Neural progenitor cell (in vitro differentiated cells): Measurements from ENCODE around the gene HEXB. TPM values are rescaled to one million over a fixed set of nuclear protein-coding genes. Genes with fewer than 3 reads are reported as not detected.
A peak's percentile ranks its signal among the peaks of the same experiment; 100 is the strongest.

ENCODE experiments used
- DNase-seq: peaks from one replicate; pipeline ENCODE4 v3.0.0-alpha.2; 2016; ENCODE audit warnings: low spot score
- H2AFZ ChIP-seq: fragments of 200-600 bp; sonication (generic); replicated peaks from 2 replicates; pipeline ENCODE4 v1.6.1; 2016; ENCODE audit warnings: antibody characterized with exemption
- H3F3A ChIP-seq: fragments of 200-600 bp; sonication (generic); 2 replicates; pipeline ENCODE4 v1.6.1; 2016; ENCODE audit warnings: antibody characterized with exemption, low read depth
- H3K27ac ChIP-seq: fragments of 200-600 bp; sonication (generic); 2 replicates; pipeline ENCODE4 v1.5.1; 2016; ENCODE audit warnings: mild to moderate bottlenecking
- H3K27me3 ChIP-seq: fragments of 200-600 bp; sonication (generic); 2 replicates; pipeline ENCODE4 v1.6.1; 2016; ENCODE audit warnings: mild to moderate bottlenecking, moderate library complexity
- H3K36me3 ChIP-seq: fragments of 200-600 bp; sonication (generic); 2 replicates; pipeline ENCODE4 v1.5.1; 2016
- H3K4me1 ChIP-seq: fragments of 200-600 bp; sonication (generic); 2 replicates; pipeline ENCODE4 v1.6.1; 2016; ENCODE audit warnings: mixed run types
- H3K4me2 ChIP-seq: fragments of 200-600 bp; sonication (generic); 2 replicates; pipeline ENCODE4 v1.6.1; 2016
- H3K4me3 ChIP-seq: fragments of 200-600 bp; sonication (generic); 2 replicates; pipeline ENCODE4 v1.5.1; 2016
- H3K79me2 ChIP-seq: fragments of 200-600 bp; sonication (generic); 2 replicates; pipeline ENCODE4 v1.6.1; 2016; ENCODE audit warnings: low read depth
- H3K9ac ChIP-seq: fragments of 200-600 bp; sonication (generic); 2 replicates; pipeline ENCODE4 v1.6.1; 2016
- H3K9me3 ChIP-seq: fragments of 200-600 bp; sonication (generic); 2 replicates; pipeline ENCODE4 v1.5.1; 2016; ENCODE audit warnings: low read depth
- H4K20me1 ChIP-seq: fragments of 200-600 bp; sonication (generic); 2 replicates; pipeline ENCODE4 v1.6.1; 2016; ENCODE audit warnings: low read depth
- H3K27ac Mint-ChIP-seq: 3 replicates; pipeline ENCODE4 v1.8.0; 2021; ENCODE audit warnings: mixed read lengths
- H3K27me3 Mint-ChIP-seq: 2 replicates; pipeline ENCODE4 v1.8.0; 2022; ENCODE audit warnings: low read depth, mild to moderate bottlenecking, inconsistent platforms, moderate library complexity, mixed read lengths; ENCODE audit not compliant: insufficient read depth
- H3K36me3 Mint-ChIP-seq: 3 replicates; pipeline ENCODE4 v1.8.0; 2021; ENCODE audit warnings: mixed read lengths
- H3K4me1 Mint-ChIP-seq: 3 replicates; pipeline ENCODE4 v1.8.0; 2021; ENCODE audit warnings: mixed read lengths
- H3K4me3 Mint-ChIP-seq: 3 replicates; pipeline ENCODE4 v1.8.0; 2021; ENCODE audit warnings: mild to moderate bottlenecking, moderate library complexity, mixed read lengths
- H3K9me3 Mint-ChIP-seq: 3 replicates; pipeline ENCODE4 v1.8.0; 2020; ENCODE audit warnings: mixed read lengths
- EZH2 ChIP-seq: fragments of 200-600 bp; sonication (generic); IDR thresholded peaks from 2 replicates; pipeline ENCODE4 v1.6.1; 2017; ENCODE audit warnings: antibody characterized with exemption, mild to moderate bottlenecking, moderate library complexity
- EZH2phosphoT487 ChIP-seq: fragments of 200-600 bp; sonication (generic); IDR thresholded peaks from 2 replicates; pipeline ENCODE4 v1.6.1; 2017; ENCODE audit warnings: antibody characterized with exemption
- total RNA-seq: library from RNA; depleted of rRNA; stranded (reverse); fragments of >200 nt; gene quantifications from 2 replicates; pipeline ENCODE4 v1.2.3, GENCODE V29; 2015; ENCODE audit warnings: low replicate concordance
- TF ChIP-seq, protein P1 (sequence below): fragments of 200-600 bp; sonication (generic); IDR thresholded peaks from 2 replicates; pipeline ENCODE4 v1.5.1; 2017; ENCODE audit warnings: antibody characterized with exemption, mild to moderate bottlenecking

Gene HEXB
- total RNA-seq, 1 donor from 2014 or later, result 65.6 TPM

DNA sequence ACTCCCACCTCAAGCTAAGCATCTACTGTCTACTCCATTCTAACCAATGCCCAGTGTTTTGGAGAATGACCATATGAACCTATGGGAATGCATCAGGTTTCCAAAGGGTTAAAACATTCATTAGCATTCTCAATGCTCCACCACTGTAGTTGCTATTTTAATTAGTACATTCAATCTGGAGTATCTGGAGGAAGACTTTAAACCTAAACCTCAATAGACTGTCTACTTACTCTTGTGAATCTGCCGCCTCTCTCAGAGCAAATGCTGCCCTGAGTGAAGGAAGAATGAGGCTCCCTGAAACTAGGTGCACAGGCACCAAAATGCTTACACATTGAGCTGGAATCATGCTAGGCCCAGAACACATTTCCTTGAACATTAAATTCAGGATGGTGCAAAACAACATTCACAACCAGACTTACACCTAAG, 46.5 kb upstream of the HEXB start:
- peaks cover 61% of the 10 kb centered on the region for H3K4me1 Mint-ChIP-seq
- H3K27ac ChIP-seq, result no peak overlapping the region
- peaks cover under 1% of the 10 kb centered on the region for H3K36me3 ChIP-seq
- no peaks in the 10 kb centered on the region for H3K9me3 ChIP-seq
- H3K27me3 Mint-ChIP-seq, result peaks cover 2% of the 10 kb centered on the region
- no peak overlapping the region for H2AFZ ChIP-seq
- H3K4me1 ChIP-seq, result peaks cover 26% of the 10 kb centered on the region
- H3K4me2 ChIP-seq, result peak overlapping the region; percentile 91
- H3K9me3 Mint-ChIP-seq, result no peaks in the 10 kb centered on the region
- peak overlapping the region; percentile 96 for H3K4me3 Mint-ChIP-seq
- no peaks in the 10 kb centered on the region for H3K27me3 ChIP-seq
- H3K27ac Mint-ChIP-seq, result no peak overlapping the region
- H4K20me1 ChIP-seq, result peaks cover 67% of the 10 kb centered on the region
- peaks cover 69% of the 10 kb centered on the region for H3K79me2 ChIP-seq
- DNase-seq, result no peak
- H3F3A ChIP-seq, result peaks cover 17% of the 10 kb centered on the region
- peak overlapping the region; percentile 96 for H3K4me3 ChIP-seq
- H3K36me3 Mint-ChIP-seq, result peaks cover 34% of the 10 kb centered on the region
- TF ChIP-seq EZH2, result no peak
- no peak for TF ChIP-seq EZH2phosphoT487
- TF ChIP-seq, protein P1, sequence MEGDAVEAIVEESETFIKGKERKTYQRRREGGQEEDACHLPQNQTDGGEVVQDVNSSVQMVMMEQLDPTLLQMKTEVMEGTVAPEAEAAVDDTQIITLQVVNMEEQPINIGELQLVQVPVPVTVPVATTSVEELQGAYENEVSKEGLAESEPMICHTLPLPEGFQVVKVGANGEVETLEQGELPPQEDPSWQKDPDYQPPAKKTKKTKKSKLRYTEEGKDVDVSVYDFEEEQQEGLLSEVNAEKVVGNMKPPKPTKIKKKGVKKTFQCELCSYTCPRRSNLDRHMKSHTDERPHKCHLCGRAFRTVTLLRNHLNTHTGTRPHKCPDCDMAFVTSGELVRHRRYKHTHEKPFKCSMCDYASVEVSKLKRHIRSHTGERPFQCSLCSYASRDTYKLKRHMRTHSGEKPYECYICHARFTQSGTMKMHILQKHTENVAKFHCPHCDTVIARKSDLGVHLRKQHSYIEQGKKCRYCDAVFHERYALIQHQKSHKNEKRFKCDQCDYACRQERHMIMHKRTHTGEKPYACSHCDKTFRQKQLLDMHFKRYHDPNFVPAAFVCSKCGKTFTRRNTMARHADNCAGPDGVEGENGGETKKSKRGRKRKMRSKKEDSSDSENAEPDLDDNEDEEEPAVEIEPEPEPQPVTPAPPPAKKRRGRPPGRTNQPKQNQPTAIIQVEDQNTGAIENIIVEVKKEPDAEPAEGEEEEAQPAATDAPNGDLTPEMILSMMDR, result no peak
- H3K9ac ChIP-seq, result peak overlapping the region; percentile 41

DNA sequence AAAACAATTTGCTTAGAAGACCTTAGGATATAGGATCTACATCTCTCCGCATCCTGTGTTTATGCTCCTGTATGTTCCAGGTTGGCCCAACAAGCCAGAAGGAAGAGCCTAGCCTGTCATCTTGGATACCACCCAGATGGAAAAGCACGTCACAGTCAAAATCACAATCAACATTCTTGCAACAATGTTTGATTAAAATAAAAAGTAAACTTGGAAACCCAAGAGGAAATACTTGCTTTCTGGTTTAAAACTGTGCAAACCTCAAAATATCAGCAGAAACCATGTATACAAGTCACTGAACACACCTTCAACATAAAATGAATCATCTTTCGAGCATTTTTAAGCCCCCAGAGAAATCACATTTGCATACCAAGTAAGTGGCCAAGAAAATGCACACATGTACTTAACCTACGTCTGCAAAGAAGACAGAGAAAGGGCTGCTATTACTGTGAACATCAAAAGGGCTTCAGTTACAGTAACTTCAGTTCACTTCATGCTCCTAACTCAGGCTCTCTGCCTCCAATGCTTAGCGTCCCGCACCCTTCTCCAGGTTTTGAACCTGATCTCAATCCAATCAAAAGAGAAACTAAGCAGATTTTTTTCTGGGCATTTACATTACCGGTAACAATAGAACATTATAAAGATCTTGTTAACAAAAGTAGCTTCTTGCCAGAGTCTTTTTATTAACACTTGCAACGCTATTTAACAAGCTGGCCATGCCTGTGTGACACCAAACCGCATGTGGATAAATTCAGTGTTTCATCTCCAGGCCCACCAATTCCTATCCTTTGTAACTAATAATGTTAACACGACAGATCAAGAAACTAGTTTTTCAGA, 45.8 kb upstream of the HEXB start:
- H3K4me3 ChIP-seq, result peak overlapping the region; percentile 96
- Mint-ChIP-seq H3K4me1 (peaks cover 57% of the 10 kb centered on the region), H3K9me3 (no peaks in the 10 kb centered on the region), H3K36me3 (peaks cover 28% of the 10 kb centered on the region), H3K27ac (peak overlapping the region; percentile 93), H3K4me3 (peak overlapping the region; percentile 96), H3K27me3 (peaks cover 5% of the 10 kb centered on the region)
- peaks cover 25% of the 10 kb centered on the region for H3K4me1 ChIP-seq
- no peaks in the 10 kb centered on the region for H3K27me3 ChIP-seq
- no peak for DNase-seq
- no peak overlapping the region for H3K27ac ChIP-seq
- peaks cover 62% of the 10 kb centered on the region for H3K79me2 ChIP-seq
- no peaks in the 10 kb centered on the region for H3K36me3 ChIP-seq
- H3K9me3 ChIP-seq, result no peaks in the 10 kb centered on the region
- peaks cover 14% of the 10 kb centered on the region for H3F3A ChIP-seq
- H3K9ac ChIP-seq, result peak overlapping the region; percentile 41
- peaks cover 61% of the 10 kb centered on the region for H4K20me1 ChIP-seq
- peak overlapping the region; percentile 91 for H3K4me2 ChIP-seq
- no peak overlapping the region for H2AFZ ChIP-seq
- TF ChIP-seq EZH2, result no peak
- TF ChIP-seq EZH2phosphoT487, result no peak
- TF ChIP-seq, protein P1, result no peak

- H4K20me1 ChIP-seq, result peaks cover 54% of the 10 kb centered on the region
- peak overlapping the region; percentile 93 for H3K27ac Mint-ChIP-seq
- peak overlapping the region; percentile 91 for H3K4me2 ChIP-seq
- H3K27me3 Mint-ChIP-seq, result peaks cover 5% of the 10 kb centered on the region
- peaks cover 51% of the 10 kb centered on the region for H3K4me1 Mint-ChIP-seq
- H3K9me3 ChIP-seq, result no peaks in the 10 kb centered on the region
- peak overlapping the region; percentile 96 for H3K4me3 Mint-ChIP-seq
- no peak overlapping the region for H3K27ac ChIP-seq
- H3F3A ChIP-seq, result peaks cover 12% of the 10 kb centered on the region
- H3K9ac ChIP-seq, result peak overlapping the region; percentile 41
- peaks cover 25% of the 10 kb centered on the region for H3K4me1 ChIP-seq
- no peak overlapping the region for H2AFZ ChIP-seq
- no peaks in the 10 kb centered on the region for H3K36me3 ChIP-seq
- H3K27me3 ChIP-seq, result no peaks in the 10 kb centered on the region
- peaks cover 55% of the 10 kb centered on the region for H3K79me2 ChIP-seq
- peak; percentile 65 for DNase-seq
- H3K4me3 ChIP-seq, result peak overlapping the region; percentile 96
- H3K36me3 Mint-ChIP-seq, result peaks cover 22% of the 10 kb centered on the region
- H3K9me3 Mint-ChIP-seq, result no peaks in the 10 kb centered on the region
- TF ChIP-seq EZH2 (peak; percentile 52), EZH2phosphoT487 (no peak)
- TF ChIP-seq, protein P1, result peak; percentile 16
Observed at GRCh38 chr5:74639807-74640449, 45.1 kb upstream of the HEXB start.
